HG02973 (cell line): ENCODE data around the gene BLM.
"Not testable (repeated sequence)": the region's sequence is repeated elsewhere in the genome, so short reads cannot be mapped to it uniquely, and the experiment has no call there.

ENCODE experiments used
- ATAC-seq: cut with Tn5 transposase; IDR thresholded peaks from one replicate; pipeline ENCODE4 v1.9.1; 2021; ENCODE audit warnings: moderate library complexity; ENCODE audit not compliant: unreplicated experiment

The BLM gene

DNA sequence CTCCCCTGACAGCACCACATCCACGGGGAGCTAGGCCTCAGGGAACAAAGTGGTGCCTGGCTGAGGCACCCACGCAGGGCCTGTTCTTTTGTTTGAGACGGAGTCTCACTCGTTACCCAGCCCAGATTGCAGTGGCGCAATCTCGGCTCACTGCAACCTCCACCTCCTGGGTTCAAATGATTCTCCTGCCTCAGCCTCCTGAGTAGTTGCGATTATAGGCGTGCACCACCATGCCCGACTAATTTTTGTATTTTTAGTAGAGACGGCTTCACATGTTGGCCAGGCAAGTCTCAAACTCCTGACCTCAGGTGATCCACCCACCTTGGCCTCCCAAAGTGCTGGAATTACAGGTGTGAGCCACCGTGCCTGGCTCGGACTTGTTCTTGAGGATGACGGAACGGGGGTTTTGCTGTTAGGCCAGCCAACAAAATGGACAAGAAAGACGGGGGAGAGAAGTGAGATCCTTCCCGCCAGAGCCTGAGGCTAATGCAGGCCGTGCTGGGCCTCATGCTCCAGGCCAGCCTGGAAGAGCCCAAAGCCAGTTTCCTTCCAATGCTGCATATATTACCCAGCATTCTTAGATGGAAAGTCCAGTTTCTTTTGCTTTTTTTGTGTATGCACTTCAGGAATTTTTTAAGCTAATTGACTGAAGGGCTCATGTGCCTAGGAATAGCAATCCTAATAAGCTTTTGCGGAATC, 123.2 kb downstream of the BLM start:
- ATAC-seq = no peak

DNA sequence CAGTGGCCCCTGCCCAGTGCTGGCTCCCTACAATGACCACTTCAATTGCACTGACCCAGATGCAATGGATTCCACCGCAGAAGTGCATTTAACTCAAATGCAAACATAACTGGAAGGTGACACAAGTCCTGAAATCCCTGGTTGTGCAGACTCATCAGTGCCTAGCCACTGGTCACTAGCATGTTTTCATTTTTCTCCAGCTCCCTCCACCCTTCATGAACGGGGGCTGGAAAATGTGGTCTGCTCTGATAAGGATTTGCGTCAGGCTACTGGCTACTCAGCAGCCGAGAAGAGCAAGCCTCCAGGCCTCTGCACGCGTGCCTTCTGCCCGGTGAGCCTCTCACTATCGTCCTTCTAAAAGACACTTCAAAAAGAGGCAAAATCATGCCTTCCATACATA, 123.8 kb downstream of the BLM start:
- ATAC-seq = no peak

DNA sequence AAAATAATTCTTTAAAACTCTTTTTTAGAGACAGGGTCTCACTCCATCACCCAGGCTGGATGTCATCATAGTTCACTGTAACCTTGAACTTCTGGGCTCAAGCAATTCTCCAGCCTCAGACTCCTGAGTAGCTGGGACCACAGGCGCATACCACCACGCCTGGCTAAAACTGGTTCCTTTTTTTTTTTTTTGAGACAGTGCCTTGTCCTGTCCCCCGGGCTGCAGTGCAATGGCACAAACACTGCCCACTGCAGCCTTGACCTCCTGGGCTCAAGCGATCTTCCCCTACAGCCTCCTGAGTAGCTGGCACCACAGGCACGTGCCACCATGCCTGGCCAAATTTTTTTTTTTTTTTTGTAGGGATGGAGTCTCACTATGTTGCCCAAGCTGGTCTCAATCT, 127.5 kb downstream of the BLM start:
- no peak for ATAC-seq

- ATAC-seq = peak; percentile 79
Measured at GRCh38 chr15:90845201-90845949, 128.2 kb downstream of the BLM start.

- not testable (repeated sequence) for ATAC-seq
Measured at GRCh38 chr15:90849424-90849823, 132.3 kb downstream of the BLM start.

DNA sequence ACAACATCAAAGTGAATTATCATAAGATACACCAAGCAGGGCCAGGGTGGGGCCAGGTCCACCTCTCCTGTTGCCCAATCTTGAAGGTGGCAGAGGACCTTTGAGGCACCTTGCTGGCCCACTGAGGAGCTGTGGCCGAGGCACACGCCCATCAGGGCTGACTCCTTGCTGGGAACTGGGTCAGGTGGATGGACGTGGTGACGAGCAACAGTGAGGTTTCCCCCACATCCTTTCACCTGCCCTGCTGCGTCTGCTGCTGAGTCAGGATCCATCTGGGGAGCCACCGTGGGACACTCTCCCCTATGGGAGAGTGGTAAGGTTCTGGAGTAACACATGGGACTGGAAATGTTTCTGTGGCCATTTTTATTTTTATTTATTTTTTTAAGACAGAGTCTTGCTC, 134.0 kb downstream of the BLM start:
- ATAC-seq = no peak

- ATAC-seq = no peak
Measured at GRCh38 chr15:90851940-90852339, 134.8 kb downstream of the BLM start.

GRCh38 chr15:90855139-90855538, 138.0 kb downstream of the BLM start:
- ATAC-seq = no peak

- no peak for ATAC-seq
Measured at GRCh38 chr15:90857337-90857736, 140.2 kb downstream of the BLM start.

- ATAC-seq = no peak
Measured at GRCh38 chr15:90857883-90858443, 140.8 kb downstream of the BLM start.

DNA sequence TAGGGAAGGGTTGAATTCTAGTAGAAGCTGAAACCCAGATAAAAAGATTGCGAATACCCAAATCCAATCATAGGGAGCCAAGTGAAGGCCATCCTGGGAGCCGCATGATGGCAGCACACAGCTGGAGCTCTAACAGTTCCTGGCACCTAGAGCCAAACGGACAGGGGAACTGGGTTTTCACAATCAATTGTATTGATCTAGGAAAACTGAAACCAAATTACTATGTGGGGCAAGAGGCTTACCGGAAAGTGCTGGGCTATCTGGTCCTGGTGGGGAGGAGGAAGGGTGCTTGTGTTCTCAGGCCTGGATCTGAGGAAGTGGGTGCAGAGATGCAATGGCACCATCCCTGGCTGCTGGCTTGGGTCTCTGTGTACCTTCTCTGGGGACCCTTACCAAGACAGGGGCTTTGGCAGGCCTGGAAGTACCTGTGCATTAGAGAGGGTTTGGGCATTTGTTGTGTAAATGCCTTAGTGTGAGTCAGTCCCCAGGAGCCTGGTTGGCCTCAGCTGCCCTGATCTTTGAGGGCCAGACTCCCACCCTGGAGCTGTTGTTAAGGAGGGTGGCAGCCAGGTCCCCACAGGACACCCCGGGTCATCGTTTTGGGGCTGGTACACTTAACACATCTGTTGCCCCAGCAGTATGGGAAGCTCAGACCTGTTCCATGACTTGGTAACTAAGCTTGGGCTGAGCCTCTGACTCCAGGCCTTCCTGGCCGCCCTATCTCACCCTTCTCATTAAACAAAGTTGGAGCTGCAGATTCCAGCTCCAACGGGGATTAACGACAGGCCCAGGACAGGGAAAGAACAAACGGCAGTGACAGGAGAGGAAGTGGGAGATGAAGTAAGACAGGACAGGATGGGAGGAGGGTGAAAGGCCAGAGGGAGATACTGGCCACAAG, 142.3 kb downstream of the BLM start:
- ATAC-seq = no peak

DNA sequence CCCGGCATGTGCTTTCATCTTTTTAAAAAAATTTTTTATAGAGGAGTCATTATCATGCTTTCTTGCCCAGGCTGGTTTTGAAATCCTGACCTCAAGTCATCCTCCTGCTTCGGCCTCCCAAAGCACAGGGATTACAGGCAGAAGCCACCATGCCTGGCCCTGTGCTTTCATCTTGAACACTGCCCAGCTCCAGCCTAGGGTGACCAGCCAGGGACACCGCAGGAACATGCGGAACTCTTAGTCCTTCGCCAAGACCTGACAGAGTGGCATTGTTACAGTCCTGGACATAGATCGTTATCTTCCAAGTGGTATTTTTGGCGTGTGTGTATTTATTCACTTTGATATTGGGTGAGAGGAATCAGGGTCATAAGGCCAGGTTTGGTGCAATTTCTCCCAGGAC, 143.3 kb downstream of the BLM start:
- ATAC-seq = no peak

DNA sequence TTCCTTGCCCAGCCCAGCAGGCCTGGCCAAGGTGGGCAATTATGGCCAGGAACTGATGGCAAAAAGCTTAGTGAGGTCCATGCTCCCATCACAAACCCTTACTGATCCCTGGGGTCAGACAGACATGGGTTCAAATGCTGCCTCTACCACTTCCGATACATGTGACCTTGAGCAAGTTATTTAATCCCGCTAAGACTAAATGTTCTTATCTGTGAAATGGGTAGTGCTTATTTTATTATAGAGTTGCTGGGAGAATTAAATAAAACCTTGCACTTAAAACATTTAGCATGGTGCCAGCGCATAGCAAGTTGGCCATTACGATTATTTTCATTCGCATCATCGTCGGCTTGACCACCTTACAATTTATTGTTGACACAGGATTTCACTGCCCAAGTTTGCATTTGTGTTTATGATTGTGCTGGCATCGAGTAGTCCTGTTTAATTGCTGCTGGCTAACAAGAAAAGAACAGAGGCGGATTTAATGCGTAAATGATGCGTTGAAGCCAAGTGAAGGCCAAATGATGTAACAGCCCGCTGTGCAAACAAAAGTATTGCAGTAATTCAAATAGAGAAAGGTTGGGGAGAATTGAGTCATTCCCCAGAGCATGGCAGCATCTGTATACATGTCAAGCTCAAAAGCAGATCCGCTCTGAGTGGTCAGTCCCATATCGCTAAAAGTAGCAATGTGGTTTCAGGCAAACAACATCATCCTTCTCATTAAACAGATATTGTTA, 144.0 kb downstream of the BLM start:
- ATAC-seq = no peak

DNA sequence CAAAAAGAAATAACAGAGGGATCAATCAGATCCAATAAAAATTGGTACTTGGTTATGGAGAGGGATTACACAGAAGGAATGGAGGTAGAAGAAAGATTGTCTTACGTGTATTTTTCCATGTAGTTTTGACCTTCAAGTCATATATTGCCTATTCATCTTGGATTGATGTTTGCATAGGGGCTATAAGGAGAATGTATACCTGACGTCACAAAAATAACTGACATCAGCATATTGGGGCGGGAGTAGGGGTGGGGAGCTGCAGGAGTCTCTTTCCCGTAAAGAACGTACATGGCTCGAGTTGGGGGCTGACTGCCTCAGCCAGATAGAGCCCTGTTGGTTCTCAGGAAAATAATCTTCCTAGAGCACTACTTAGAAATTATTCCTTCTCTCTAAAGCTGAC, 145.3 kb downstream of the BLM start:
- no peak for ATAC-seq

- ATAC-seq = no peak
Measured at GRCh38 chr15:90862964-90863778, 146.0 kb downstream of the BLM start.

- no peak for ATAC-seq
Measured at GRCh38 chr15:90863987-90864386, 146.8 kb downstream of the BLM start.

- ATAC-seq = no peak
Measured at GRCh38 chr15:90864507-90864906, 147.4 kb downstream of the BLM start.

DNA sequence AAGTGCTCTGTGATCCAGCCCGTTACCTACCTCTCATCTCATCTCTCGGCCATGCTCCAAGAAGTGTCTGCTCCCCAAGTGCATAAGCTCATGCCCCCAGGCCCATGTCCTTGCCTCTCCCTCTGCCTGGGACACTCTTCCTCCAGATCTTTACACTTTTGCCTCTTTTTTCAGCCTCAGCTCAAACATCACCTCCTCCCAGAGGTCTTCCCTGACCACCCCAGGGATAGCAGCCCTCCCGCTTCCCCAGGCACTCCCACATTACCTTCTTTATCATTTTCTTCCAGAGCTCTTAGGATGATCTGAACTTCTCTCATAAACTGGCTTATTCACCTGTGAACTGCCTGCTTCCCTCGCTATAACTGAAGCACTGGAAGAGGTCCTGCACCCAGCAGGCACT, 148.6 kb downstream of the BLM start:
- no peak for ATAC-seq
